Smooth muscle cell (in vitro differentiated cells): ENCODE results near the gene IL10. TPM values are rescaled to one million over a fixed set of nuclear protein-coding genes. Genes with fewer than 3 reads are reported as not detected.
"Not testable (repeated sequence)": the region's sequence is repeated elsewhere in the genome, so short reads cannot be mapped to it uniquely, and the experiment has no call there.

ENCODE experiments used
- DNase-seq: peaks from one replicate; lab custom pipeline; 2025; ENCODE audit not compliant: unreplicated experiment; lab: John Stamatoyannopoulos, UW
- H2AFZ ChIP-seq: fragments of 200-600 bp; sonication (generic); 2 replicates; pipeline ENCODE4 v1.6.0; 2016; ENCODE audit warnings: antibody characterized with exemption, low read depth, mild to moderate bottlenecking
- H3F3A ChIP-seq: fragments of 200-600 bp; sonication (generic); 2 replicates; pipeline ENCODE4 v1.6.0; 2017; ENCODE audit warnings: antibody characterized with exemption, low read depth
- H3K27ac ChIP-seq: fragments of 200-600 bp; sonication (generic); 2 replicates; pipeline ENCODE4 v1.5.1; 2016; ENCODE audit warnings: low read depth, mild to moderate bottlenecking
- H3K27me3 ChIP-seq: fragments of 200-600 bp; sonication (generic); 2 replicates; pipeline ENCODE4 v1.6.1; 2016; ENCODE audit warnings: low read depth, mild to moderate bottlenecking
- H3K36me3 ChIP-seq: fragments of 200-600 bp; sonication (generic); 2 replicates; pipeline ENCODE4 v1.5.1; 2016; ENCODE audit warnings: low read depth
- H3K4me1 ChIP-seq: fragments of 200-600 bp; sonication (generic); 2 replicates; pipeline ENCODE4 v1.5.1; 2016; ENCODE audit warnings: low read depth
- H3K4me2 ChIP-seq: fragments of 200-600 bp; sonication (generic); 2 replicates; pipeline ENCODE4 v1.6.0; 2016; ENCODE audit warnings: mild to moderate bottlenecking
- H3K4me3 ChIP-seq: fragments of 200-600 bp; sonication (generic); 2 replicates; pipeline ENCODE4 v1.5.1; 2016; ENCODE audit warnings: mild to moderate bottlenecking
- H3K79me2 ChIP-seq: fragments of 200-600 bp; sonication (generic); 2 replicates; pipeline ENCODE4 v1.6.0; 2016; ENCODE audit warnings: low read depth, mild to moderate bottlenecking
- H3K9ac ChIP-seq: fragments of 200-600 bp; sonication (generic); 2 replicates; pipeline ENCODE4 v1.6.0; 2016; ENCODE audit warnings: low read depth
- H3K9me3 ChIP-seq: fragments of 200-600 bp; sonication (generic); replicated peaks from 2 replicates; pipeline ENCODE4 v1.5.1; 2016; ENCODE audit warnings: low read depth
- H4K20me1 ChIP-seq: fragments of 200-600 bp; sonication (generic); 2 replicates; pipeline ENCODE4 v1.6.0; 2016; ENCODE audit warnings: low read depth
- WGBS: methylation state at CpG from one replicate; pipeline ENCODE4 v1.1.7; 2016; ENCODE audit warnings: low lambda C conversion rate; 5-methylcytosine and 5-hydroxymethylcytosine counted together
- polyA plus RNA-seq: library from polyadenylated mRNA; unstranded; fragments of >200 nt; fragmentation: Nextera tagmentation; extraction: Ambion mirVana; gene quantifications from 2 replicates; pipeline ENCODE4 v1.2.1, GENCODE V29; 2016
- total RNA-seq: library from RNA; depleted of rRNA; stranded (reverse); fragments of >200 nt; gene quantifications from 2 replicates; pipeline ENCODE4 v1.2.3, GENCODE V29; 2014
- TF ChIP-seq, protein P1 (sequence below): fragments of 200-600 bp; sonication (generic); IDR thresholded peaks from 2 replicates; pipeline ENCODE4 v1.5.1; 2017; ENCODE audit warnings: borderline replicate concordance, mild to moderate bottlenecking, antibody characterized with exemption; ENCODE audit not compliant: insufficient read depth, poor library complexity, severe bottlenecking

Gene IL10
- total and polyA plus RNA-seq, 2 experiments from 2014 or later, result 1.2 to 2.2 TPM

DNA sequence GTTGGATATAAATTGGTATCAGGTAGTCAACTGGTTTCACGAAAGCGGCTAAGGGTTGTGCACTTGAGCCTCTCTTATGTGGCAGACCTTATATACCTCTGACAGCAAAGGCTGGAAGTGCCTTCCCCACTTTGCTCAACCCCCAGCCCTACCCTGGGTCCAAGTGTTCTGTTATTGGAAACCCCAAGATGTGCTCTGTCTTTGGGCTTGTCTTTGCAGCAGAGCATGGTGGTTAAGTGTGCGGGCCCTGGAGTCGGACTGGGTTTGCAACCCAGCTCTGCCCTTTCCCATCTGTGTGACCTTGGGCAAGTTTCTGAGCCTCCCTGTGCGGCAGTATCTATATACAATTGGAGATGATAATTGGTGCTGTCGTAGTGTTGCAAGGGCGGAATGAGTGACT lies 11.2 kb upstream of the IL10 start:
- WGBS, result 89% methylated on average over 7 of the region's 7 CpGs
- no peaks in the 10 kb centered on the region for H4K20me1 ChIP-seq
- H3K36me3 ChIP-seq, result no peaks in the 10 kb centered on the region
- no peak overlapping the region for H3K27ac ChIP-seq
- TF ChIP-seq, protein P1, sequence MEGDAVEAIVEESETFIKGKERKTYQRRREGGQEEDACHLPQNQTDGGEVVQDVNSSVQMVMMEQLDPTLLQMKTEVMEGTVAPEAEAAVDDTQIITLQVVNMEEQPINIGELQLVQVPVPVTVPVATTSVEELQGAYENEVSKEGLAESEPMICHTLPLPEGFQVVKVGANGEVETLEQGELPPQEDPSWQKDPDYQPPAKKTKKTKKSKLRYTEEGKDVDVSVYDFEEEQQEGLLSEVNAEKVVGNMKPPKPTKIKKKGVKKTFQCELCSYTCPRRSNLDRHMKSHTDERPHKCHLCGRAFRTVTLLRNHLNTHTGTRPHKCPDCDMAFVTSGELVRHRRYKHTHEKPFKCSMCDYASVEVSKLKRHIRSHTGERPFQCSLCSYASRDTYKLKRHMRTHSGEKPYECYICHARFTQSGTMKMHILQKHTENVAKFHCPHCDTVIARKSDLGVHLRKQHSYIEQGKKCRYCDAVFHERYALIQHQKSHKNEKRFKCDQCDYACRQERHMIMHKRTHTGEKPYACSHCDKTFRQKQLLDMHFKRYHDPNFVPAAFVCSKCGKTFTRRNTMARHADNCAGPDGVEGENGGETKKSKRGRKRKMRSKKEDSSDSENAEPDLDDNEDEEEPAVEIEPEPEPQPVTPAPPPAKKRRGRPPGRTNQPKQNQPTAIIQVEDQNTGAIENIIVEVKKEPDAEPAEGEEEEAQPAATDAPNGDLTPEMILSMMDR, result no peak
- H3K4me1 ChIP-seq, result no peaks in the 10 kb centered on the region
- no peak overlapping the region for H3K9ac ChIP-seq
- no peak overlapping the region for H3K4me3 ChIP-seq
- H3K79me2 ChIP-seq, result no peaks in the 10 kb centered on the region
- no peaks in the 10 kb centered on the region for H3K9me3 ChIP-seq
- H3K27me3 ChIP-seq, result no peaks in the 10 kb centered on the region
- no peak overlapping the region for H3K4me2 ChIP-seq
- no peaks in the 10 kb centered on the region for H3F3A ChIP-seq
- DNase-seq, result no peak
- no peak overlapping the region for H2AFZ ChIP-seq

- Histone ChIP-seq H3K4me3 (no peak overlapping the region), H3F3A (no peaks in the 10 kb centered on the region), H3K9me3 (no peaks in the 10 kb centered on the region), H2AFZ (no peak overlapping the region), H3K9ac (no peak overlapping the region), H3K4me2 (no peak overlapping the region), H3K4me1 (no peaks in the 10 kb centered on the region), H3K27me3 (no peaks in the 10 kb centered on the region), H3K27ac (no peak overlapping the region), H3K79me2 (no peaks in the 10 kb centered on the region), H3K36me3 (no peaks in the 10 kb centered on the region), H4K20me1 (no peaks in the 10 kb centered on the region)
- DNase-seq, result no peak
- 89% methylated on average over 2 of the region's 2 CpGs for WGBS
- TF ChIP-seq, protein P1, result no peak
Observed at GRCh38 chr1:206782448-206782847, 10.2 kb upstream of the IL10 start.

- Histone ChIP-seq H3K4me3 (no peak overlapping the region), H3K4me2 (no peak overlapping the region), H2AFZ (no peak overlapping the region), H3K9ac (no peak overlapping the region), H3K4me1 (no peaks in the 10 kb centered on the region), H3K27ac (no peak overlapping the region), H3K79me2 (no peaks in the 10 kb centered on the region), H3K36me3 (no peaks in the 10 kb centered on the region), H4K20me1 (no peaks in the 10 kb centered on the region), H3F3A (no peaks in the 10 kb centered on the region), H3K9me3 (no peaks in the 10 kb centered on the region), H3K27me3 (no peaks in the 10 kb centered on the region)
- 90% methylated on average over 2 of the region's 2 CpGs for WGBS
- TF ChIP-seq, protein P1, result no peak
- DNase-seq, result no peak
Observed at GRCh38 chr1:206779638-206780037, 7.3 kb upstream of the IL10 start.

DNA sequence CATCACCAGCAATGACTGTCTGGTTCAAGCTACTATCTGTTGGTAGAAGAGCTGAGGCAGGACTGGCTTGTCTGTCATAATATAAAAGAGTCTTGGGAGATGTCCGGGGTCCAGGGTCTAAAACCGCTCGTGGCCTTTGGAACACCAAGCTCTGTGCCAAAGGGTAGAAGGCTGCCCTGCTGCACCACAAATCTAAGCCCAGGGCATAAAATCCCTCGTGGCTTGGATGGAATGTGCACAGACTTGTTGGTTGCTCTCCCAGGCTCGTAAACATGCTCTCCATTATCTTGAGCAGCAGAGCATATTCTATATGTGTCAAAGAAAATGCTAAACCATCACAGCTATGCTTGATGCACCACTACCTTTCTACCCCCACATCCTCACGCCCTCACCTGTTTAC lies 6.6 kb upstream of the IL10 start:
- H3K4me2 ChIP-seq, H3K9ac ChIP-seq, H3K27me3 ChIP-seq, H3K27ac ChIP-seq, H3K4me1 ChIP-seq, H3K4me3 ChIP-seq, DNase-seq, H3F3A ChIP-seq, H3K36me3 ChIP-seq, H2AFZ ChIP-seq, H3K79me2 ChIP-seq, H3K9me3 ChIP-seq, H4K20me1 ChIP-seq: not testable (repeated sequence)
- 52% methylated on average over 6 of the region's 6 CpGs for WGBS
